Myocyte (in vitro differentiated cells): ENCODE data around the gene CTNND2. TPM values are rescaled to one million over a fixed set of nuclear protein-coding genes. Genes with fewer than 3 reads are reported as not detected.
"Not testable (repeated sequence)": the region's sequence is repeated elsewhere in the genome, so short reads cannot be mapped to it uniquely, and the experiment has no call there.

Experiments used
- DNase-seq: peaks from one replicate; pipeline ENCODE4 v3.0.0-alpha.2; 2012; ENCODE audit warnings: low read depth
- total RNA-seq: library from RNA; depleted of rRNA; stranded (reverse); fragments of >200 nt; gene quantifications from 2 replicates; pipeline ENCODE4 v1.2.3, GENCODE V29; 2014

Gene CTNND2
- total RNA-seq, 1 donor from 2014 or later = 0.05 TPM

DNA sequence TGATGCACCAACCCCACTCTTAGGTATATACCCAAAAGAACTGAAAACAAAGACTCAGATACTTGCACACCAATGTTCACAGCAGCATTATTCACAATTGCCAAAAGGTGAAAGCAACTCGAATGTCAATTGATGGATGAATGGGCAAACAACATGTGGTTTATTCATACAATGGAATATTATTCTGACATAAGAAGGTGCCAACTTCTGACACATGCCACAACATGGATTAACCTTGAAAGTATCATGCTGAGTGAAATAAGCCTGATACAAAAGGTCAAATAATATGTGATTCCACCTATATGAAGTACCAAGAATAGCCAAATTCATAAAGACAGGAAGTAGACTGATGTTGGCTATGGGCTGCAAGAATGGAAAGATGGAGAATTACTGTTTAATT, 35.0 kb downstream of the CTNND2 start:
- no peak for DNase-seq

GRCh38 chr5:11863911-11864310, 40.3 kb downstream of the CTNND2 start:
- DNase-seq = no peak

GRCh38 chr5:11857391-11857790, 46.9 kb downstream of the CTNND2 start:
- DNase-seq = no peak

GRCh38 chr5:11854936-11855335, 49.3 kb downstream of the CTNND2 start:
- DNase-seq = no peak

- no peak for DNase-seq
These were observed 50.5 kb downstream of the CTNND2 start for GRCh38 chr5:11853796-11854195.

- DNase-seq = no peak
These were observed 51.1 kb downstream of the CTNND2 start for GRCh38 chr5:11853140-11853539.

- DNase-seq = no peak
These were observed 51.5 kb downstream of the CTNND2 start for GRCh38 chr5:11852717-11853087.

- no peak for DNase-seq
These were observed 52.1 kb downstream of the CTNND2 start for GRCh38 chr5:11851965-11852716.

DNA sequence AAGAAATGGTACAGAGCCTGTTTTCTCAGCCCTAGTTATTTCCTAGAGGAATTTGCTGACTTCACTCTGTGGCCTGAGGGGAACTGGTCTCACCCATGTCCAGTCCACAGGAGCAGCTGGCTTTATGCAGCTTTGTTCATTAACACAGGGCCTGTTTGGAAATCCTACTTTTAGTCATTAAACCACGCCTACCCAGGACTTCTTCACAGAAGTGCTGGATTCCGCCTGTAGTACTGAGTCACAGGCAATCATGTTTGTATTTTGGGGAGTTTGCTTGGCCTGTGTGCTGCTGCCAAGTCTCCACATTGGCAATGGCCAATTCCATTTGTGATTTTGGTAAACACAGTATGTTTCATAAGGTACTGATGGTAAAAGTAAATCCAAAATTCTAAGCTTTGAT, 52.8 kb downstream of the CTNND2 start:
- peak; percentile 7 for DNase-seq

GRCh38 chr5:11828566-11828965, 75.7 kb downstream of the CTNND2 start:
- DNase-seq = not testable (repeated sequence)

GRCh38 chr5:11822598-11822997, 81.6 kb downstream of the CTNND2 start:
- no peak for DNase-seq

GRCh38 chr5:11815916-11816315, 88.3 kb downstream of the CTNND2 start:
- DNase-seq = no peak

DNA sequence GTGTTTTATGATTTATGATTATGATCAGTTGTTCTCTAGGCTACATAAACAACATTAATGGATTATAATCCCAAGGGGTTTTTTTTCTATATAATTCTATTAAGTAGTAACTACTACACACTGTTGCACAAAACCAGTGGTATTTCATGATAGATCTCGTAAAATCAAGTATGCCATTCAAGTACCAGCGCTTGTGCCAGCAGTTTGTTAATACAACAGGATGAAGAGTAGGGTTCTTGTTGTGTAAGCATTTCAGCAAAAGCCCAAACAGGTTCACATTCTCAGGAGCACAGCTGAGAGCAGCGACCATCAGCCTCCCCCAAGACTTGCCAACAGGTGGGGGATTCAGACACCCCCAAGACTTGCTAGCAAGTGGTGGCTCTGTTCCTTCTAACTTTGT, 88.8 kb downstream of the CTNND2 start:
- no peak for DNase-seq

DNA sequence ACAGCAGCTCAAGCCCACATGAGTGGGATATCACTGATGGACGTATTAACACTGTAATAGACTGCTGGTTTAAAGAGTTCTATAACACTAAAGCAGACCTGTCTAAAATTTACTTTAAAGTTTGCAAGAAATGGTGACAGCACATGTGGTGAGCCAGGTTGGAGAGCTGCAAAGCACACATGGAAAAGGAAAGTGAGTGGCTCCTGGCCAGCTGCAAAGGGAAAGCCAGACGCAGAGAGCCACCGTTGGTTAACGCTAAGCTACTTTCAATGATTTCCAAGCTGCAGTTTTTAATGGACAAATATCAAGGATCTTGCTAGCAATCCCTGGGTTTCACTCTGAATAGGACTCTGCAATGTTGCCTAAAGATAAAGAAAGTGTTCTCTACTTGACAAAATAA, 89.9 kb downstream of the CTNND2 start:
- no peak for DNase-seq

DNA sequence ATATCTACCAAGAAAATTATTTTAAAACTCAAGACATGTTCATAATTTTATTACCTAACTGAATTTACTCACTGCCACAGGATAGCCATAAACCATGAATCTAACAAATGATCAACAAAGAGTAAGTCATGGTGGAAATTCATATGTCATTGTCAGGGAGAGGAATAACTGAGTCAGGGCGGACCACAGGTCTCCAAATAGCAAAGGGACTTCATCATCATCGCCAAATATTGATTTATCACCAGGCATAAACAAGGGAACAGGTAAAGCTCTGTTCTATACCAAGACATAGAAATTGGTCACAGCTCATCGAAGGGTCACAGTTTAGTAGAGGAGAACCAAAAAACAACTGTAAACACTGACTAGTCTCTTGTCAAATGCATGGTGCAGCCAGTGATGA, 94.8 kb downstream of the CTNND2 start:
- DNase-seq = no peak

GRCh38 chr5:11803436-11803835, 100.8 kb downstream of the CTNND2 start:
- DNase-seq = no peak

DNA sequence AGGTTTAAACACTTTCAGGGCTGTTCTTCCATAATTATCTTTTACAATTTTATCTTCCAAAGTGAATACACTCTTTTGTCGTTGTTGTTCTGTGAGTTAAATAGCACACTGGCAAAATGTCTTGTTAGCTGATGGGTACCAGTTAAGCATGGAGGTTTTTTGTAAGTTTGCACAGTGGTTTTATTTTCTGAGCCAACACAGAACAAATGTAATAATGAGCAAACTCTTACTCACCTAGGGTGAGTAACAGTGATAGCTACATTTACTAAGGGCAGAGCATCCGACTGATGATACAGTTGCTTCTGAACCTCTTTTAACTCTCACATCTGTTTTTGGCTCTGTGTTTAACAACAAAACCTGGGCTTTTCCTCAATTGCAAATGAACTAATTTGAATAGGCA, 103.2 kb downstream of the CTNND2 start:
- DNase-seq = no peak

DNA sequence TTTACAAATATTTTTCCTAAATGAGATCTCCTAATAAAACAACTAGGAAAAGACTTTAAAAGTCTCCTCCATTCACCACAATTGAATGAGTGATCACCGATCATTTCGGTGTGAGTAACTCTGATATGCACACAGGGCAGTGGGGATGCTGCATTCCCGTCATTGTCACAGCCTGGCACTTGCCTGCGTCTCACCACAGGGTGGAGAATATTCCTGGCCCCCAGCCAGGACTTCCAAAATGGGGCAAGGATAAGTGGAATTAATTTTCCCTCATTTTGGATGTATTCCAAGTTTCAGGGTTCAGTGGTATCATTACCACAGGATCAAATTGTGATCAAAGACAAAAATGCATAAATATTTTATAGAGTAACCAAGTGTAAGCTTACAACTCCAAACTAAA, 107.1 kb downstream of the CTNND2 start:
- no peak for DNase-seq

DNA sequence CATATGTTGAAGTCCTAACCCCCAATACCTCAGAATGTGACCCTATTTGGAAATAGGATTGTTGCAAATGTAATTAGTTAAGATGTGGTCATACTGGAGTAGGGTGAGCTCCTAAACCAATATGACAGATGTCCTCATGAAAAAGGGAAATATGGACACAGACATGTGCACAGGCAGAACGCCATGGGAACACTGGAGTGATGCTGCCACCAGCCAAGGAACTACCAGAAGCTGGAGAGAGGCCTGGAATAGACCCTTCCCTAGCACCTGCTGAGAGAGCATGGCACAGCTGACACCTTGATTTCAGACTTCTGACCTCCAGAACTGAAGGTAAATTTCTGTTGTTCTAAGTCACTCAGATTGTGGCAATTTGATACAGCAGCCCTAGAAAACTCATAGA, 110.8 kb downstream of the CTNND2 start:
- no peak for DNase-seq

- DNase-seq = no peak
These were observed 111.6 kb downstream of the CTNND2 start for GRCh38 chr5:11792621-11793020.

DNA sequence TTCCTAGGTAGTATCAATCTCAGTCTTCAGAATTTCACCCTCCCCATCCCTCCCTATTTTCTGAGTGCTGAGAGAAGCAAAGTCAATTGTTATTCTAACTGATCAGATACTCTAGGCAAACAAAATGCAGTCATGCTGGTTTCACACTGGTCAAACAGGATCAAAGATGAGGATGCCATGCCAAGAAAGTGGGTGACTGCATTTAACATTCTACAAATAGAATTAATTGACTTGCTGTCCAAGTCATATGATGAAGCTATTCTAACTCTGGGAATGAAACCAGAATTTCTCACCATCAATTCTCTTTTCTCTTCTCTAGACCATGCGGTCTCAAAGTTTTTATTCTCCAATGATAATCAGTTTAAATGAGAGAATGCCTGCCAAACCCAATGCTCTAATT, 112.5 kb downstream of the CTNND2 start:
- DNase-seq = no peak

GRCh38 chr5:11790201-11790600, 114.0 kb downstream of the CTNND2 start:
- DNase-seq = no peak

GRCh38 chr5:11785771-11786352, 118.4 kb downstream of the CTNND2 start:
- DNase-seq = no peak
